Measurements from ENCODE around the gene MYOD1. TPM values are rescaled to one million over a fixed set of nuclear protein-coding genes. Genes with fewer than 3 reads are reported as not detected.

The MYOD1 gene
- total RNA-seq, 3 donors from 2014 or later: not detected

GRCh38 chr11:17765356-17766072 is 46.1 kb downstream of the MYOD1 start:
- ATAC-seq (no peak), DNase-seq (peak in 1 of 3 donors; percentile 14)
- Histone ChIP-seq H3K9me3 (no peaks in the 10 kb centered on the region), H3K4me1 (ENCODE audit: low read depth) (peaks cover 4% of the 10 kb centered on the region), H3K4me3 (no peak overlapping the region), H3K36me3 (ENCODE audit: low read depth) (no peaks in the 10 kb centered on the region)
- intact Hi-C loops (cut with DNase I, micrococcal nuclease): loop anchor here (10.0 kb wide), 2 partner anchors 209 to 219 kb away; no protein-coding TSS in a partner anchor
- TF ChIP-seq CTCF (IDR thresholded peaks at IDR 0.05): no peak

DNA sequence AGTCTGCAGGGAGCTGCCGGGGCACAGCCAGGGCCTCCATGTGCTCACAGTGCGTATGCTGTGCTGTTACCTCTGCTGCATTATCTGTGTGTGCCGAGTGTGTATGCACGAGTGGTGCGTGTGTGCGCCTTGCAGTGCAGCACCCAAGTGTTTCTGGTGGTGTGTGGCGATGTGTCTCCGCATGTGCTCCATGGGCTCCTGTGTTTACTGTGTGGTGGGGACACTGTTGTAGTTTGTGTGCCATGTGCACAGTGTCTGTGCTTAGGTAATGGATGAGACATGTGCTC is 46.6 kb downstream of the MYOD1 start:
- Histone ChIP-seq H3K9me3 (no peaks in the 10 kb centered on the region), H3K4me1 (ENCODE audit: low read depth) (peaks cover 6% of the 10 kb centered on the region), H3K36me3 (ENCODE audit: low read depth) (no peaks in the 10 kb centered on the region), H3K4me3 (no peak overlapping the region)
- DNase-seq (no peak), ATAC-seq (no peak)
- intact Hi-C loops (cut with DNase I, micrococcal nuclease): loop anchor here (10.0 kb wide), 2 partner anchors 209 to 219 kb away; no protein-coding TSS in a partner anchor
- TF ChIP-seq CTCF (IDR thresholded peaks at IDR 0.05): no peak

GRCh38 chr11:17766590-17766989 is 47.2 kb downstream of the MYOD1 start:
- intact Hi-C loops (cut with DNase I, micrococcal nuclease): loop anchor here (10.0 kb wide), 2 partner anchors 208 to 218 kb away; no protein-coding TSS in a partner anchor
- H3K4me1 ChIP-seq (ENCODE audit: low read depth): peaks cover 6% of the 10 kb centered on the region
- H3K9me3 ChIP-seq: no peaks in the 10 kb centered on the region
- no peak for DNase-seq
- no peak overlapping the region for H3K4me3 ChIP-seq
- ATAC-seq: no peak
- no peak for TF ChIP-seq CTCF (IDR thresholded peaks at IDR 0.05)
- H3K36me3 ChIP-seq (ENCODE audit: low read depth): no peaks in the 10 kb centered on the region

- H3K9me3 ChIP-seq: no peaks in the 10 kb centered on the region
- no peaks in the 10 kb centered on the region for H3K36me3 ChIP-seq (ENCODE audit: low read depth)
- ATAC-seq (no peak), DNase-seq (peak in 1 of 3 donors; percentile 14)
- H3K4me1 ChIP-seq (ENCODE audit: low read depth): peaks cover 6% of the 10 kb centered on the region
- intact Hi-C loops (cut with DNase I, micrococcal nuclease): loop anchor here (10.0 kb wide), 2 partner anchors 207 to 217 kb away; no protein-coding TSS in a partner anchor
- TF ChIP-seq CTCF (IDR thresholded peaks at IDR 0.05): no peak
- H3K4me3 ChIP-seq: no peak overlapping the region
Measured at GRCh38 chr11:17767301-17767885, 48.0 kb downstream of the MYOD1 start.

DNA sequence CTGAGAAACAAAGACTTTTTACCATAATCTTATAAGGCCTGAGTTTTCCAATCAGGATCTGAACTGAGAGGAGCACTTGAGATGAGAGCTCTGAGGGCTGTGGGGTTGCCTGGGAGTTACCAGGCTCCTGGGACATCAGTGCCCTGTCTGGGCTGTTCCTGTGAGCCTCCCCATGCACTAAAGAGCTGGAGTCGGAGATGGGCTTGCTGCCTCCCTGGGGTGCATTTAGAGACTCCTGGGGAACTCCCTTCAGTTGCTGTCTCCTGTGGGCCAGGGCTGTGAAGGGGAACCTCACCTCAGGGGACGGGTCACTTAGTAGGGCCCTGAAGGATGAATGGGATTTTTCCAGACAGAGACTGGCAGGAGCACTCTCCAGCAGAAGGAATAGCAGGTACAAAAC is 48.5 kb downstream of the MYOD1 start:
- no peak for TF ChIP-seq CTCF (IDR thresholded peaks at IDR 0.05)
- H3K9me3 ChIP-seq: no peaks in the 10 kb centered on the region
- DNase-seq (peak in 1 of 3 donors; percentile 16), ATAC-seq (no peak)
- intact Hi-C loops (cut with DNase I, micrococcal nuclease): loop anchor here (10.0 kb wide), 2 partner anchors 207 to 217 kb away; no protein-coding TSS in a partner anchor
- H3K4me3 ChIP-seq: no peak overlapping the region
- H3K4me1 ChIP-seq (ENCODE audit: low read depth): peaks cover 6% of the 10 kb centered on the region
- no peaks in the 10 kb centered on the region for H3K36me3 ChIP-seq (ENCODE audit: low read depth)

Measured in mucosa of descending colon (tissue), 3 donors.